ENCODE results near the gene PCBP3.
"Not testable (repeated sequence)": the region's sequence is repeated elsewhere in the genome, so short reads cannot be mapped to it uniquely, and the experiment has no call there.

PCBP3 gene

DNA sequence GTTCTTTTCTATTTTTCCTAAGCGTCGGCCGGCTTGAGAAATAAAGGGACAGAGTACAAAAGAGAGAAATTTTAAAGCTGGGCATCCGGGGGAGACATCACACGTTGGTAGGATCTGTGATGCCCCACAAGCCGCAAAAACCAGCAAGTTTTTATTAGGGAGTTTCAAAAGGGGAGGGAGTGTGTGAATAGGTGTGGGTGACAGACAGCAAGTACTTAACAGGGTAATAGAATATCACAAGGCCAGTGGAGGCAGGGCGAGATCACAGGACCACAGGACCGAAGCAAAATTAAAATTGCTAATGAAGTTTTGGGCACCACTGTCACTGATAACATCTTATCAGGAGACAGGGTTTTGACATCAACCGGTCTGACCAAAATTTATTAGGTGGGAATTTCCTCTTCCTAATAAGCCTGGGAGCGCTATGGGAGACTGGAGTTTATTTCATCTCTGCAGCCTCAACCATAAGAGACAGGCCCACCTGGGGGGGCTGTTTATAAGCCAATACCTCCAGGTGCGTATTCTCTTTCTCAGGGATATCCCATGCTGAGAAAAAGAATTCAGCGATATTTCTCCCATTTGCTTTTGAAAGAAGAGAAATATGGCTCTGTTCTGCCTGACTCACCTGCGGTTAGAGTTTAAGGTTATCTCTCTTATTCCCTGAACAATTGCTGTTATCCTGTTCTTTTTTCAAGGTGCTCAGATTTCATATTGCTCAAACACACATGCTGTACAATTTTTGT, 332.3 kb downstream of the PCBP3 start:
- not testable (repeated sequence) for DNase-seq

DNA sequence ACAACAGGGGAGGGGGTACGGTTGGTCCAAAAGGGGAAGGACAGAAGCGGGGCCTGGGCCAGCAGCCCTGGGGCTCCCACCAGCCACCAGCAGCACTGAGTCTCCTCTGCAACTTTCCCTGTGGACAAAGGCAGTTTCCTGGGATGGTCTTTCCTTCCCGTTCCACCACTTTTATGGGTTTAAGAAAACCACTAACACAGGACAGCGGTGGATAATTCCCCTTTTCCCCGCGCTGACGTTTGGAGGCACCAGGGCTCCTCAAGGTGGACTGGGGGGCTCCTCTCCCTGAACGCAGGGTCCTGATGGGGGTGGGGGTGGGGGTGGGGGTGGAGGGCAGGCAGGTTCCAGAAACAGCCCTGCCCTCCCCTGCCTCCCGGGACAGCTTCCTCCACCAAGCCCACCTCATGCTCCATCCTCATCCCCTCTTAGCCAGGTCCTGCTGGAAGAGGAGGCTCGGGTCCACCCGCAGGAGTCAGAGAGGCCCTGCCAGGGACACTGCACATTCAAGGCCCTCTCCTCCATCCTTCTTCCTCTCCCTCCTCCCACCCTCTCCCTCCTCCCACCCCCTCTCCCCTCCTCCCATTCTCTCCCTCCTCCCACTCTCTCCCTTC, 333.3 kb downstream of the PCBP3 start:
- no peak for DNase-seq

- no peak for DNase-seq
Measured at GRCh38 chr21:45977396-45977795, 333.9 kb downstream of the PCBP3 start.

- DNase-seq, result no peak
Measured at GRCh38 chr21:45979141-45979631, 335.7 kb downstream of the PCBP3 start.

DNA sequence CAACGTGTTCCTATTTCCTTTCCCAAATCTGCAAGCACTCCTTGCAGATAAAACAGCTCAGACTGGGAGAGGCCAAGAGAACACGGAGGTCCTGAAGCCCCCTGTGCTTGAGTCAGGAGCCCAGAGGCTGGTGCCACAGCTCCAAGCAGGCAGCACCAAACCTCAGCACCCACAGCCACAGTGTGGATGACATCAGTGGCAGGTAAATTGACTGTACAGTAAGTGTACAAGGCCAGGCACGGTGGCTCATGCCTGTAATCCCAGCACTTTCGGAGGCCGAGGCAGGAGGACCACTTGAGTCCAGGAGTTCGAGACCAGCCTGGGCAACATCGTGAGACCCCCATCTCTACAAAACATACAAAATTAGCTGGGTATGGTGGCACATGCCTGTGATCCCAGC, 336.1 kb downstream of the PCBP3 start:
- no peak for DNase-seq

DNA sequence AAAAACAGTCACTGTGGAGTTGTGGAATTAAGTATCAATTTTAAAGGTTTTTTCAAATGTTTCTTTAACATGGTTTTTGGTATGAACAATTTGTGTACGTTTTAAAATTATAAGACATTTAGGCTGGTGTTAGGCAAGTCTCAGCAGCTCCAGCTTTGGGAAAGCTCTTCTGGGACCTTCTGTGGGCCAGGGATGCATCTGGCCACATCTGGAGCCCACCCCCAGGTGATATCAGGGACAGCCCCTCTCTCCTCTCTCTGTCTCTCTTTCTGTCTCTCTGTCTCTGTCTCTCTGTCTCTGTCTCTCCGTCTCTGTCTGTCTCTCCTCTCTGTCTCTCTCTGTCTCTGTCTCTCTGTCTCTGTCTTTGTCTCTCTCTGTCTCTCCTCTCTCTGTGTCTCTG, 336.7 kb downstream of the PCBP3 start:
- DNase-seq, result no peak

- no peak for DNase-seq
Measured at GRCh38 chr21:45980697-45981096, 337.2 kb downstream of the PCBP3 start.

- peak; percentile 54 for DNase-seq
Measured at GRCh38 chr21:45981151-45982091, 337.9 kb downstream of the PCBP3 start, which contains the start of gene COL6A1. TSS of gene COL6A1 (plus strand) at chr21:45981770. CDS start at chr21:45981851, 81 bp downstream.

DNA sequence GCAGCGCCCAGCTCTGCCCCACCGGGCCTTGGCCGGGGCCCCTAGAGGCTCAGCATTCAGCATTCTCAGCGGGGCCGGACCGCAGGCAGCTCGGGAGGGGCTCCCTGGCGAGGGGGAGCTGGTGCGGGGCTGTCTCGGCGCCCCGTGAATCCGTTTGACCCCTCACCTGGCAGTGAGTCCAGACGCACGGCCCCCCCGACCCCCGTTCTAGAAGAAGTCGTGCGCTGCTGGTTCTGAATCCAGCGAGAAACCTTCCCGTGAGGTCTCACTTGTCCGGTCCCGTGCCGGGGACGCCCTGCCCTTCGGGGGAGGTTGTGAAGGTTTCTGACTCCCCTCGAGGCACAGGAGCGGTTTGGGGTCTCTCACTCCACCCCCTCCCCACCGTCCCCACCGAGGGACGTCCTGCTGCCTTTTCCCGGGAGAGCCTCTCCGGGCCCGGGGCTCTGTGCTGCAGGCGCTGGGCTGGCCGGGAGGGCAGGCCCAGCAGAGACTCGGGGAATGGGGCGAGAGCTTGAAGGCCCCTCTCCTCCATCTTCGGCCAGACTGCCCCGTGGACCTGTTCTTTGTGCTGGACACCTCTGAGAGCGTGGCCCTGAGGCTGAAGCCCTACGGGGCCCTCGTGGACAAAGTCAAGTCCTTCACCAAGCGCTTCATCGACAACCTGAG, 338.7 kb downstream of the PCBP3 start:
- DNase-seq, result no peak

DNA sequence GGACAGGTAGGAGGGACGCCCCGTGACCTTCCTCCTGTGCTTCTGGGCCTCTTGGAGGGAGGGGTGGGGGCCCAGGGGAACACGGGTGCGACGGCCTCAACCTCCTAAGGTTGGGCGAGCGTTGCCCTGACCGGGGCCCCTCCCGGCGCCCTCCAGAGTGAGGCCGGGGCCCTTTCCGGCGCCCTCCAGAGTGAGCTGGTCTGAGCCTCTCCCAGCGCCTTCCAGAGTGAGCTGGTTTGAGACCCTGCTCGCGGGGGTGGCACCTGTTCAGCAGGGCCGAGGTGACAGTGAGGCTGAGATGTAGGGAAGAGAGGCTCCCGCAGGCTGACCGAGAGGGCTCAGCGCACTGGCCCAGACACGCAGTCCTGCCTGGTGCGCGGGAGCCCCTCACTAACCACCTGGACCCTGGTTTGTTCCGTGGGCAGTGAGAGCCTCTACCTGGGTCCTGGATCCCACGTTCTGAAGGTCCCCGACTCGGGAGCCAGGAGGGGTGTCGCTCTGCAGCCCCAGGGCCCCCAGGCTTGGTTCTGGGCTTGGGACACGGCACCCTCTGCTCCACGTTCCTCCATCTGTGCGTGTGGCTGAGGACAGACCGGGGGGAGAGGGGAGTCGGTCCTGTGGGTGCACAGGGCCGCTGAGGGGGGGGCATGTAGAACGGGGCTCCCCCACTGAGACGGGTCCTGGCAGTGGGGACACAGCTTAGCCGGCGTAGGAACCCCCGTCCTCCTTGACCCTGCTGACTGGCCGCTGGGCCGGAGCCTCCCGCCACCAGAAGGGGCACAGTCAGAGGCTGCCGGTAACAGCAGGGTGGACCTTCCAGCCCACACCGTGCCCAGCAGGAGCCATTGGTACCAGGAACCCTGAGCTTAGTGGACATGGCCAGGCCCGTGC, 339.5 kb downstream of the PCBP3 start:
- no peak for DNase-seq

DNA sequence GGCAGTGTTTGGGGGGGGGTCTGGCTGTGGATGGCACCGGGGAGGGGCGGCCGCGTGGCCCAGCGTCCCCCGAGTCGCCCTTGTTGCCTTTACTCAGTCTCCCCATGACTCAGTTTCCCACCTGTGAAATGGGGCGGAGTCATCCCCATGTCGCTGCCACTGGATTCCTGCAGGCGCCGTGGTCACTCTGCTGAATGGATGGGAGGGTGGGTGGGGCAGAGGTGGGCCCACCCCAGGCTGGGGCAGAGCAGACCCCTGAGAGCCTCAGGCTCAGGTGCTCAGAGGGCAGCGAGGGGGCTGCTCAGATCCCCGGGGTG, 340.1 kb downstream of the PCBP3 start:
- DNase-seq, result no peak

GRCh38 chr21:45983981-45984551, 340.5 kb downstream of the PCBP3 start:
- no peak for DNase-seq

- no peak for DNase-seq
Measured at GRCh38 chr21:45984584-45985095, 341.1 kb downstream of the PCBP3 start.

- no peak for DNase-seq
Measured at GRCh38 chr21:45985471-45986315, 342.2 kb downstream of the PCBP3 start.

DNA sequence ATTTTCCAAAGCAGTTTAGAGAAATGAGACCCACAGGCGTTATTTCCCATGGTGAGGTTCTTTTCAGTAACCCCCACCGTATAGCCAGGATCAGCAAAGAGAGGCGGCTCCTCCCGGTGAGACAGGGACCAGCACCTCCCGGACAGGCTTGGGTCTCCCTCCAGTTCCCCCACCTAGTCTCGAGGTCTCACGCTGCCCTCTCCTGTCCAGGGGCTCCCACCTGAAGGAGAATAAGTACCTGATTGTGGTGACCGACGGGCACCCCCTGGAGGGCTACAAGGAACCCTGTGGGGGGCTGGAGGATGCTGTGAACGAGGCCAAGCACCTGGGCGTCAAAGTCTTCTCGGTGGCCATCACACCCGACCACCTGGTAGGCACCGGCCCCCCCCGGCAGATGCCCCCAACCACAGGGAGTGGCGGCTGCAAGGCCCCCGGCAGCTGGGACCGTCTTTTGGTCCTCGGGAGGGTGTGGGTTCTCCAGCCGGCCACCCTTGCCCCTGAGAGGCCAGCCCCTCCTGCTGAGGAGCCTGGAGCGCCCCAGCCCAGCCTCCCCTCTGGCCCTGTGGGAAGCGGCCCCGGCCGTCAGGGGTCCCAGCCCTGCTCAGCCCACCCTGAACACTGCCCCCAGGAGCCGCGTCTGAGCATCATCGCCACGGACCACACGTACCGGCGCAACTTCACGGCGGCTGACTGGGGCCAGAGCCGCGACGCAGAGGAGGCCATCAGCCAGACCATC, 343.0 kb downstream of the PCBP3 start:
- DNase-seq, result no peak

GRCh38 chr21:45987121-45987711, 343.7 kb downstream of the PCBP3 start:
- no peak for DNase-seq

GRCh38 chr21:45988366-45989347, 345.1 kb downstream of the PCBP3 start:
- no peak for DNase-seq

Data from stimulated activated CD4-positive, alpha-beta T cell treated with anti-CD3 and anti-CD28 coated beads, Interleukin-4, amount 100 ng/mL, for 24 hours (primary cell).